NCI-H1048 (cell line): ENCODE results near the gene CENPE.
"Not testable (repeated sequence)": the region's sequence is repeated elsewhere in the genome, so short reads cannot be mapped to it uniquely, and the experiment has no call there.

Source experiments
- DNase-seq: peaks from one replicate; lab custom pipeline; 2025; lab: John Stamatoyannopoulos, UW

The CENPE gene, protein sequence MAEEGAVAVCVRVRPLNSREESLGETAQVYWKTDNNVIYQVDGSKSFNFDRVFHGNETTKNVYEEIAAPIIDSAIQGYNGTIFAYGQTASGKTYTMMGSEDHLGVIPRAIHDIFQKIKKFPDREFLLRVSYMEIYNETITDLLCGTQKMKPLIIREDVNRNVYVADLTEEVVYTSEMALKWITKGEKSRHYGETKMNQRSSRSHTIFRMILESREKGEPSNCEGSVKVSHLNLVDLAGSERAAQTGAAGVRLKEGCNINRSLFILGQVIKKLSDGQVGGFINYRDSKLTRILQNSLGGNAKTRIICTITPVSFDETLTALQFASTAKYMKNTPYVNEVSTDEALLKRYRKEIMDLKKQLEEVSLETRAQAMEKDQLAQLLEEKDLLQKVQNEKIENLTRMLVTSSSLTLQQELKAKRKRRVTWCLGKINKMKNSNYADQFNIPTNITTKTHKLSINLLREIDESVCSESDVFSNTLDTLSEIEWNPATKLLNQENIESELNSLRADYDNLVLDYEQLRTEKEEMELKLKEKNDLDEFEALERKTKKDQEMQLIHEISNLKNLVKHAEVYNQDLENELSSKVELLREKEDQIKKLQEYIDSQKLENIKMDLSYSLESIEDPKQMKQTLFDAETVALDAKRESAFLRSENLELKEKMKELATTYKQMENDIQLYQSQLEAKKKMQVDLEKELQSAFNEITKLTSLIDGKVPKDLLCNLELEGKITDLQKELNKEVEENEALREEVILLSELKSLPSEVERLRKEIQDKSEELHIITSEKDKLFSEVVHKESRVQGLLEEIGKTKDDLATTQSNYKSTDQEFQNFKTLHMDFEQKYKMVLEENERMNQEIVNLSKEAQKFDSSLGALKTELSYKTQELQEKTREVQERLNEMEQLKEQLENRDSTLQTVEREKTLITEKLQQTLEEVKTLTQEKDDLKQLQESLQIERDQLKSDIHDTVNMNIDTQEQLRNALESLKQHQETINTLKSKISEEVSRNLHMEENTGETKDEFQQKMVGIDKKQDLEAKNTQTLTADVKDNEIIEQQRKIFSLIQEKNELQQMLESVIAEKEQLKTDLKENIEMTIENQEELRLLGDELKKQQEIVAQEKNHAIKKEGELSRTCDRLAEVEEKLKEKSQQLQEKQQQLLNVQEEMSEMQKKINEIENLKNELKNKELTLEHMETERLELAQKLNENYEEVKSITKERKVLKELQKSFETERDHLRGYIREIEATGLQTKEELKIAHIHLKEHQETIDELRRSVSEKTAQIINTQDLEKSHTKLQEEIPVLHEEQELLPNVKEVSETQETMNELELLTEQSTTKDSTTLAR (N-terminal part only)

DNA sequence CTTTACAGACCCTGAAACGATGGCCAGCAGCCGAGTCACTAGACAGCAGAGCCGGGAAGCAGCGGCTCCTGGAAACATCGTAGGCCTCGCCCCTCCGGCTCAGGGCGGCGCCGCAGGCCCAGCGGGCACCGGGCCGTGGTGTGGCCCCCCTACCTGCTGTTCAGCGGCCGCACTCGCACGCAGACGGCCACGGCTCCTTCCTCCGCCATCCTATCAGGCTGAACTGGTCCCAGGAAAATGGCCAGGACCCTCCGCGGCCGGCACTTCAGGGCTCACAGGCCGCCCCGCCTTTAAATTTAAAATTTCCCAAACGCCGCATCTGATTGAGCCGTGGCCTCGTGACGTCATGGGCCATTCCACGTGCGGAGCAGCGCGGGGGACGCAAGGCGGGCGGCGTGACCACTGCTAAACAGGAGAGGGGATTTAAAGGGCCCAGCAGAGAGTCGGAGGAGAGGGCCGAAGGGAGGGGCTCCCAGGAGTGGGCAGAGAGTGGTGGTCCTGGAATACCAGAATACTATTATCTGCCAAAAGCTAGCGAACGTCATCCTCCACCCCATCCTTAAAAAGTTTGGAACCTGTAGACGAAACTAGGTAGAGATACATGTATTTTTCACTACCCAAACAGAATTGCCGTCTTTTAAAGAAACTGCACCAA is at the start of gene CENPE:
Gene CENPE (minus strand): TSS at position 233 of the 655 bp plus-strand sequence. CDS start 24 bp downstream, at position 209.
- DNase-seq = peak; percentile 89

DNA sequence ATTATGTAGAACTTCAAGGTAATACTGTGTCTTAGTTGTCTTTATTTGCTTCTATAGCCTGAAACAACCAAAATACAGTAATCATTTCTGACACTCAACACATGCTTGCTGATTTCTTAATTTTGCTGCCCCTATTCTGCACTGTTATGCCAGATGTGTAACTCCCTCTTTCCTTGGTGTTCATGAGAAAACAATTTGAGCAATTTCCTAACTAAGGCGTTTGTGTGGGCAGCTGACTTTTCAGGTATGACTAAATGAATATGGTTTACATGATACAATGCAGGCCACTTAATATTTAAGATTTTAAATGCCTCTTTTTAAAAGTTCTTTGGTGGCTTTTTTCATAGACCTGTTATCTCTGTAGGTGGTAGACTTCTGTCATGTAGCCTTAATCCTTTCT is 46.1 kb upstream of the CENPE start:
- no peak for DNase-seq

DNA sequence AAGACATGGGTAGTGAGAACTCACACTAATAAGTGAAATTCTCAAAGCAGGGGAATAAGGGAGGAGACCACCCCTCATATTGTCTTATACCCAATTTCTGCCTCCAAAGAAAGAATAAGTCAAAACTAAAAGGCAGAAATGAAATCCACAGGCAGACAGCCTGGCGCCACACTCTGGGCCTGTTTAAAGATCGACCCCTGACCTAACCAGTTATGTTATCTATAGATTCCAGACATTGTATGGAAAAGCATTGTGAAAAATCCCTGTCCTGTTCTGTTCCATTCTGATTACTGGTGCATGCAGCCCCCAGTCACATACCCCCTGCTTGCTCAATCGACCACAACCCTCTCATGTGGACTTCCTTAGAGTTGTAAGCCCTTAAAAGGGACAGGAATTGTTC is 32.8 kb upstream of the CENPE start:
- not testable (repeated sequence) for DNase-seq

DNA sequence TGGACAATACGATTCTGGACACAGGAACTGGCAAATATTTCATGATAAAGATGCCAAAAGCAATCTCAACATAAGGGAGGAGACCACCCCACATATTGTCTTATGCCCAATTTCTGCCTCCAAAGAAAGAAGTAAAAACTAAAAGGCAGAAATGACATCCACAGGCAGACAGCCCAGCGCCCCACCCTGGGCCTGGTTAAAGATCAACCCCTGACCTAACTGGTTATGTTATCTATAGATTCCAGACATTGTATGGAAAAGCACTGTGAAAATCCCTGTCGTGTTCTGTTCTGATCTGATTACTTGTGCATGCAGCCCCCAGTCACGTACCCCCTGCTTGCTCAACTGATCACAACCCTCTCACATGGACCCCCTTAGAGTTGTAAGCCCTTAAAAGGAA is 25.4 kb upstream of the CENPE start:
- not testable (repeated sequence) for DNase-seq

DNA sequence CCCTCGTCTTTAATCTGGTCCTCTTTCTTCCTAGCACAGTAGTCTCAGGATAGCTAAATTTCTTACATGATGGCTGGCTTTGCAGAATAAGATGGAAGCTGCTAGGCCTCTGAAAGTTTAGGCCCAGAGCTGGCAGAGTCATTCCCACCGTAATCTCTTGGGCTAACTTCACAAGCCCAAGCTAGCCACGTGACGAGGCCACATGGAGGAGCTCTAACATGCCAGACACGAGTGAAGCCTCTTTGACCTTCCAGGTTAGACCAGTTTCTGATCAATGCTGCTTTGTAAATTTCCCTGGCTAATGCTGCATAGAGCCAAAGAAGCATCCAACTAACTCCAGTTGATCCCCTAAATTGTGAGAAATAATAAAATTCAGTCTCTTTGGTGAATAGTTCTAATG is 9.5 kb upstream of the CENPE start:
- DNase-seq = no peak

DNA sequence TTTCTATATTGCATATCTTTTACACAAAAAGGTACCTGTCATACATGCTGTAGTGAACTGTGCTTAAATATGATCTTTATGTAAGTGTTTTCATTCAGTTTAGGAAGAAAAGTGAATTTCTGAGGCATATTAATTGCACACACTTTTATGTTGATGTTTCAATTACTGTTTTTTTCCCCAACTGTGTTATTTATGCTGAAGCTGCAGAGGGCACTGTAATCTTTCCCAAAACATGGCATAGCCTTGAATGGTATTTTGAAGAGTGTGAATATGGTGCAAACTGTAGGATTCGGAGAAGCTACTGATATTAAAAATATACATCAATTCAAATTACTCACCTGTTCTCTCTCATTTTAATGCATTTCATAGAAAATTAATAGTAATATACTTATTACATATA is 6.0 kb upstream of the CENPE start:
- DNase-seq = no peak

DNA sequence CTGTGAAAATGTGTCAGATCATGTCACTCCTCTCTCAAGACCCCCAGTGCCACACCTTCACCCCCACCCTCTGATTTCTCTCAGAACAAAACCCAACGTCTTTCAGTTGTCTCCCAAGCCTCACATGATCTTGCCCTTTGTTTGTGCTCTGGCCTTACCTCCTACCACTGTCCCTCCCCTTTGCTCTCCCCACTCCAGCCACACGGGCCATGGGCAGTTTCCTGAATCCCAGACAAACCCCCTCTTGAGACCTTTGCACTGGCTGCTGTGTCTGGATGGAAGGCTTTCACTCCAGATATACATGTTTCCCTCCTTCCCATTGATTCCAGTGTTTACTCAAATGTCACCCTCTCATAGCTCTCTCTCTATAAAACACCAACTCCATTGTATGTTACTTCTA is 3.6 kb upstream of the CENPE start:
- DNase-seq = no peak

DNA sequence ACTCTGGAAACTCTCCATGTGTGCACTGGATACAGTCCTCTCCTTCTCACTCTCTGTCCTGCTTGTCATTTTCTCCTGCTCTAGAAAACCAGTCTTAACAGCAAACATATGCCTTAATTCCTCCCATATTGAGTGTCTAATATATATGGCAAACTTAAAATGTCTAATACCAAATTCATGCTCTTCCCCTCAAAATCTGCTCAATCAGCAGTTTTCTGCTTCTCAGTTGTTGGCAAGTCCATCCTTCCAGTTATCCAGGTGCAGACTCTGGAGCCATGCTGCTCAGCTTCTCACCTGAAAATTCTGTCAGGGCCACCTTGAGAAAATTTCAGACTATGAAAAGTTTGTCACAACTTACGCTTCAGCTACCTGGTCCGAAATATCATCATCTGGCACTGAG is 3.1 kb upstream of the CENPE start:
- no peak for DNase-seq

DNA sequence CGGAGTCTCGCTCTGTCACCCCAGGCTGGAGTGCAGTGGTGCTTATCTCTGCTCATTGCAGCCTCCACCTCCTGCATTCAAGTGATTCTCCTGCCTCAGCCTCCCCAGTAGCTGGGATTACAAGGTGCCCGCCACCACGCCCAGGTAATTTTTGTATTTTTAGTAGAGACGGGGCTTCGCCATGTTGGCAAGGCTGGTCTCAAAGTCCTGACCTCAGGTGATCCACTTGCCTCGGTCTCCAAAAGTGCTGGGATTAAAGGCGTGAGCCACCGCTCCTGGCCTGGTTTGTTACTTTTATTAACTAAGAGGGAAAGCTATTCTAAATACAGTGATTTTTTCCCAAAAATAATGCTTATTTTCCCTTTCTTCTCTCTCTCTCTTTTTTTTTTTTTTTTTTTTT is 866 bp upstream of the CENPE start:
- DNase-seq = no peak

DNA sequence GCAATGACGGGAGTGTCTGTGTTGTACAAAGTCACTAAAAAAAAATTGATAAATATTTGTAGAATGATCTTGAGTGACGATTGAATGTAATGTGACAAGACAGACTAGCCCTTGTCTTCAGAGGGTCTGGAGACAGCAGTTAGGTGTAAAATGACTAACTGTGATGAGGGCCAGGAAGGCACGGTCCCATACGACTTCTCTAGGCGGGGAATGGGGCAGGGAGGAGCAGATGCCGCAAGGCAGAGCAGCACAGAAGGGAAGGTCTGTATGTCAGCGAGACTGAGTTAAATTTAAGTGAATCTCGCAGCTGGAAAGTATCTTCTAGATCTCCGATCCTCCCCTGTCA is 405 bp downstream of the CENPE start:
- no peak for DNase-seq

DNA sequence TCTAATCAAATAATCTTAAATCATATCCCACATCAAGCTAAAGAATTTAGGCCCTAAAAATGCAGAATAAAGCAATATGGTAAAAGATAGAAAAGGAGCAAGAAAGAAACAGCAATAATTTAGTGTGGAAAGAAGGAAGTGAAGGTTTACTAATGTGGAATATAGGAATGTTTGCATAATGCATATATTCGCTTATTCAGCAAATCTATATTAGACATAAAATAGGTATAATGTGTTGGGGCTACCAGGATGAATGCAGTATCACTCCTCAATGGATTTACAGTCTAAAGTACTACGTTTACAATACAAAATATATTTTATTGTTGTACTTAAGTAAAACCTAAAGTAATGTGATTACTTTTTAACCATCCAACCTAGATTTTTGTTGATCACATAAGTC is 4.7 kb downstream of the CENPE start:
- no peak for DNase-seq

DNA sequence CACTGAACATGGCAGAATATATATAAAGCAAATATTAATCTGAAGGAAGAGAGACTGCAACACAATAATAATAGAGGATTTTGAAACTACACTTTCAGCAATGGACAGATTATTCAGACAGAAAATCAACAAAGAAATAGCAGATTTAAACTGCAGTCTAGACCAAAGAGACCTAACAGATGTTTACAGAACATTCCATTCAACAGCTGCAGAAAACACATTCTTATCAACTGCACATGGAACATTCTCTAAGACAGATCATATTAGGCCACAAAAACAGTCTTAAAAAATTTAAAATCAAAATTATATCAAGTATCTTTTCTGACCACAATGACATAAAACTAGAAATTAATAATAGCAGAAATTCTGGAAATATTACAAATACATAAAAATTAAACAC is 27.1 kb downstream of the CENPE start:
- DNase-seq = no peak

DNA sequence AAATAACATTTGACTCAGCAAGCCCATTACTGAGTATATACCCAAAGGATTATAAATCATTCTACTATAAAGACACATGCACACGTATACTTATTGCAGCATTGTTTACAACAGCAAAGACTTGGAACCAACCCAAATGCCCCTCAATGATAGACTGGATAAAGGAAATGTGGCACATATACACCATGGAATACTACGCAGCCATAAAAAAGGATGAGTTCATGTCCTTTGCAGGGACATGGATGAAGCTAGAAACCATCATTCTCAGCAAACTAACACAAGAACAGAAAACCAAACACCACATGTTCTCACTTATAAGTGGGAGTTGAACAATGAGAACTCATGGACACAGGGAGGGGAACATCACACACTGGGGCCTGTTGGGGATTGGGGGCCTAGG is 28.4 kb downstream of the CENPE start:
- DNase-seq = not testable (repeated sequence)

DNA sequence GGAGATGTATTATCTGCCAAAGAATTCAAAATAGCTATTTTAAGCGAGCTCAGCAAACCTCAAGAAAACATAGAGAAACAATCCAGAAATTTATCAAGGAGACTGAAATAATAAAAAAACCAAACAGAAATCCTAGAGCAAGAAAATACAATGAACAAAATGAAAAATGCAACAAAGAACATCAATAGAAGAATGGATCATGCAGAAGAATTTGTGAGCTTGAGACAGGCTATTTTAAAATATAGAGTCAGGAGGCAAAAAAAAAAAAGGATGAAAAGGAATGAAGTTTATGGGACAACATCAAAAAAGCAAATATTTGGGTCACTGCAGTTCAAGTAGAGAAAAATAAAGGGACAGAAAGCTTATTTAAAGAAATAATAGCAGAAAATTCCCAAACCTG is 29.1 kb downstream of the CENPE start:
- no peak for DNase-seq

DNA sequence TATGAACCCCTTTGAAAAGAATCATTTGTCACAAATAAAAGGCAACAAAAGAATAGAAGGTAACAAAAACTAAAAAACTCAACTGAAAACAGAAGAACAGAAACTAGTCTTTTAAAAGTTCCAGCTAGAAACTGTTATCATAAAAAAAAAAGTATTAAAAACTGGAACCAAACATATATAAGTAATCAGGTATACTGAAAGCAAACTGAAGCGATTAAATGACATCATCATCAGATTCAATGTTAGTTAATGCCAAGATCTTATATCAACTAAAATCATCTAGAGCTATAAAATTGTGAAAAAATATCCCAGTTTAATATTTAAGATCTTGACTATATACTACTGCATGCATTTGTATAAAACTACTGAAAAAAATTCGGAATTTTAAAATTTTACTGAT is 36.0 kb downstream of the CENPE start:
- DNase-seq = no peak

DNA sequence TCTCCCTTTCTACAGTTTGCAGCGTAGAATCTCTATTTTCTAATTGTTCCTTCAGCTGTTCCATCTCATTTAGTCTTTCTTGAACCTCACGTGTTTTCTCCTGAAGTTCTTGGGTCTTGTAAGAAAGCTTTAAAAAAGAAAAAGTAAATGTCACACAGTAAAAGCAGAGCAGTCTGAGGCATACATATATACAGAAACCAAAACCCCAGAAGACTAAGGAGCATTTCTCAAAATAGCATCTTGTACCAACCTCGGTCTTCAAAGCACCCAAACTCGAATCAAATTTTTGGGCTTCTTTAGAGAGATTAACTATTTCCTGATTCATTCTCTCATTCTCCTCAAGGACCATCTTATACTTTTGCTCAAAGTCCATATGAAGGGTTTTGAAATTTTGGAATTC is 39.4 kb downstream of the CENPE start:
- no peak for DNase-seq

DNA sequence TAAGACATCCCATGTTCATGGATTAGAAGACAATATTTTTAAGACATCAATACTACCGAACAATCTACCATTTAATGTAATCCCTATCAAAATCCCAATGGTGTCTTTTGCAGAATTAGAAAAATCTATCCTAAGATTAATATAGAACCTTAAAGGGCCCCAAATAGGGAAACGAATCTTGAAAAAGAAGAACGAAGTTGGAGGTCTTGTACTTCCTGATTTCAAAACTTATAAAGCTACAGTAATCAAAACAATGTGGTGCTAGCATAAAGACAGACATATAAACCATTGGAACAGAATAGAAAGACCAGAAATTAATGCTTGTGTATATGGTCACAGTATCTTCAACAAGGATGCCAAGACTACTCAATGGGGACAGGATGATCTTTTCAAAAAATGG is 42.0 kb downstream of the CENPE start:
- DNase-seq = no peak

DNA sequence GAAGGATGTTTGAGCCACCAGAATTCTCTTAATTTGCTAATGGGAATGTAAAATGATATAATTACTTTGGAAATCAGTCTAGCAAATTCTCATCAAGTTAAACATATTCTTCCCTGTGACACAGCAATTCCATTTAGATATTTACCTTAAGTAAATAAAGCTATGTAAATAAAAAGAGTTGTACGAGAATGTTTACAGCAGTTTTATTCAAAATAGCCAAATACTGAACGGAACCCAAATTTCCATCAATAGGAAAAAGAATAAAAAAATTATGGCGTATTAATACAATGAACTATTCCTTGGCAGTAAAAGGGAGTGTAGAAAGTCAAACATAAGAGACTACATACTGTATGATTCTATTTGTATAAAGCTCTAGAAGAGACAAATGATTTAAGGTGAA is 45.8 kb downstream of the CENPE start:
- no peak for DNase-seq

DNA sequence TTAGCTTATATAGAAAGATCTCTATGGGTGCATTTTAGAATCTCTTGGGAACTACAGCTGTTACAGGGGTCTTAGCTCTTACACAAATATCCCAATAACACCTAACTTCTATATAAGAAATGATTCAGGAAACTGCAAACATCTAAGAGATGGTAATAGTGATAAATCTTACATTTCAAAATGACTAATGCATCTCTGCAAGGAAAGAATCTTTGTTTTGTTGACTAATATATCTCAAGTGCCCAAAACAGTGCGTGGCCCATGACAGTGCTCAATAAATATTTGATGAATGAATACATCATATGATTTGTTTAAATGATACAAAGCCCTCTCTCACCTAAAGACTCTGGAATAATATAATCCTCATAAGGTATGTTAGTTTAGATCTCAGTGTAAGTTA is 47.5 kb downstream of the CENPE start:
- no peak for DNase-seq

DNA sequence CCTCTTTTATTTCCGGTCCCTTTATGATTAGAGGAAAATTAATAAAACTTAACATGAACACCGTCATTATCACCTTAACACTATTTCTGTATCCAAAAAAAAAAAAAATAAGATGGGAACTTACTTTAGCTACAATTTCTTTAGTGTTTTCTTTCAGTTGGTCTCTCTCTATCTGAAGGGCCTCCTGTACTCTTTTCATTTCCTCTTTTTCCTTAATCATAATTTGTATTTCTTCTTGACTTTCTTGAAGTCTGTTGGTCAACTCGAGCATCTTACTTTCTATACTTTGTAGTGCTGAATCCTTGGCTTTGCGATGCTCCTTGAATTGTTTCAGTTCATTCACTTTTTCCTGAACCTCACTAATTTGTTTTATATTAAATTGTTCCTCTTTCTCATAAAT is 53.2 kb downstream of the CENPE start:
- DNase-seq = no peak

DNA sequence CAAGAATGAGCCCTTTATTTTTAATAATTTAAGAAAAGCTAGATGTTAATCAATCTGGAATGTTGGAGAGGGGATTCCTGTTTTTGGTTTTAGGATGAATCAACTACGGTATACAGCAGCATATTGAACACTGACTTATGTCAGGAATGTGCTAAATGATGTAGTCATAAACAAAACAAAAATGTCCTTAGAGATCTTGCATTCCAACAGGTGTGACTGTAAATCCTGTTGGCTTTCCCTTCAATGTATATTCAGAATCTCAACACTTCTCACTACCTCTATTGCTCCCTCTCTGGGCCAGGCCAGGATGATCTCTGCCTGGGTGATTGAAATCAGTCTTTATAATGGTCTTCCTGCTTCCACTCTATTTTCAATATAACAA is 60.7 kb downstream of the CENPE start:
- DNase-seq = no peak
